Hematopoietic multipotent progenitor cell treated with erythropoietin and hydrocortisone succinate and interleukin-3 and kit ligand, for 15 days (in vitro differentiated cells): ENCODE measurements around the gene BPIFB1.

Source experiments
- DNase-seq: peaks from one replicate; pipeline ENCODE4 v3.0.0-alpha.2; 2015; ENCODE audit warnings: low spot score

The BPIFB1 gene

DNA sequence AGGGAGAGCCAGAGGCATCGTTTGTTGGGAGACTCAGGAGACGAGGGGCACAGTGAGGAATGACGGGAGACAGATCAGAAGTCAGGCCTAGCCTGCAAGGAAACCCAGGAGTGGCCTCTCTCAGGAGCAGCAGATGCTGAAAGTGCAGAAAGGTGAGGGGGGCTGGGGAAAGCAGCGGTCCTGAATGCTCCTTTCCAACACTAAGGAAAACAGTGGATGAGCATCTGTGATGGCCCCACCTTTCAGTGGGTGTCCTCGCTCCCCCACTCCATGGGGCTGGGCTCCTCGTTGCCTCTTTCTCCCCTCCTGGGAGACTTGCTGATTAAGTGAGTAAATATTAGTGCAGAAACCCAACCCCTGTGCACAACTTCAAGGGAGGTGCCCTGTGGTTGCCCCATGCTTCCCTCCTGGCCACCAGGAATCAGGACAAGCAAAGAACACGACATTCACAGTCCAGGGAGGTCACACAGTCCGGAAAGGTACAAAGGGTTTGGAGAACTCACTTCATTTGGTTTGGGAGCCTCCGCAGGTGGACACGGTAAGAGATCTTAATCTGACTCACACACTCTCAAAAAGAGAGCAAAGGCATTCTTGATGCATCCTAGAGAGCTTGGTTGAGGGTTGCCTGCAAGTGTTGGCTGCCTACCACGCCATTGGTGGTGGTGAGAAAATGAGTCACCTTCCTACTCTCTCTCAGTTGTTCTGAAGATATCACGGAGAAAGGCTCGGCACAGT lies 9.7 kb upstream of the BPIFB1 start:
- DNase-seq = no peak

DNA sequence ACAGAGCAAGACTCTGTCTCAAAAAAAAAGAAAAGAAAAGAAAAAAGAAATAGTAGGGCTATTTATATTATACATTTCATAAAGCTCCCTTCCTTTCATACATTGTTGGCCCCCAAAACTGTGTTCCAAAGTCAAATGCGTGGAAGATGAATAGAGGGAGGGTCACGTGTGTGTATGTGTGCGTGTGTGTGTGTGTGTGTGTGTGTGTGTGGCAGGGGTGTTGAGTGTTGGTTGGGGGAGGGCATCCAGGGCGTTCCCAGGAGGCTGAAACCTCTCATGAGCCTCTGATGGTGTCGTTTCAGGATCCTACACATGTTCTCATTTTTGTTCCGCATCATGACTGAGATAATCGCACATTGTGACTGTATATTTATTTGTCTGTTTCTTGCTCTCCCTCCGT lies 7.8 kb upstream of the BPIFB1 start:
- DNase-seq = no peak

DNA sequence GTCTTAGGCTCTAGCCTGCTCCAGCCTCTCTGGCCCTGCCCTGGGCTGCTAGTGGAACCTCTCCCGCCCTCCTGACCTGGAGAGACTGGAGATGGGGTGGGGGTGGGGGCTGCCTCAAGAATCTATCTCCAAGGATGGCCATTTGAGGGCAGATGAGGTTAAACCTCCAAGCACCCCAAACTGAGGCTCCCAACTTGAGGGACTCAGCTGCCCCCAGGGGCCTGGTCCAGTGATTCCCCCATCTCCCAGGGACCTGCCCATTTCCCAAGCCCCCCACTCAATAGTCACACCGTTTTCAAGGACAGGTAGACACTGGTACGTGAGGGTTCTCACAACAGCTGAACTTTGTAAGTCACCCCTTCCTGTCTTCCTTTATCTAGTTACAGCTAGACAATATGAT lies 7.1 kb upstream of the BPIFB1 start:
- no peak for DNase-seq

DNA sequence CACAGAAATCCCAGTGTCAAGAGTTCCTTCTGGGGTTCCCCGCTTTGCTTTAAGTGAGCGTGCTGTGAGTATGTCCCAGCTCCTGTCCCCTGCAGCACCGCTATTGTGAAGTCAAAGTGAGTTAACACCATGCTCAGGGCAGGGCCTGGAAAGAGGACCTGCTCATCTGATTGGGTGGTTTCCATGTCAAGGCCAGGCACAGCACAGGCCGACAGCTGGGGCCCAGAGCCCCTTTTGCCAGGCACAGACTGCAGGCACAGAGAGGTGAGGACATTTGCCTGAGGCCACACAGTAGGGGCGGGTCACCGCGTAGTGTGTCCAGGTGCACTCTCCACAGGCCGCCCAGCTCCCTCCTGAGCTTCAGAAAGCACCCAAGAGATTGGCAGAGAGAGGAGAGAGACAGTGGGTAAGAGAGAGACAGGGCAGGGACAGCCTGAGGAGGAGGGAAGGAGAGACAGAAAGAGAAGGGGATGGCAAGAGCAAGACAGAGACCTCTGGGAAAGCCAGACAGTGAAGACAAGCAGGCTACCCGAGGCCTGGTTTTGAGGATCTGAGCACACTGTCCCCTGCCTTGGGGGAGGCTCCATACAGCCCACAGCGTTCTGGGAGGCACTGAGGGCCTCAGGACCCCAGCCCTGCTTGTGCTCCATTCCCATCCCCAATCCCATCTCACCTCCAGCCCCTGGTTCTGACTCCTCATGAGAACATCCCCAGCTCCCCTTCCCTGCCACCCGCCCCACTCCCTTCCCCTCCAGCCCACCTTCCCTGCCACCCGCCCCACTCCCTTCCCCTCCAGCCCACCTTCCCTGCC lies 6.5 kb upstream of the BPIFB1 start:
- no peak for DNase-seq

DNA sequence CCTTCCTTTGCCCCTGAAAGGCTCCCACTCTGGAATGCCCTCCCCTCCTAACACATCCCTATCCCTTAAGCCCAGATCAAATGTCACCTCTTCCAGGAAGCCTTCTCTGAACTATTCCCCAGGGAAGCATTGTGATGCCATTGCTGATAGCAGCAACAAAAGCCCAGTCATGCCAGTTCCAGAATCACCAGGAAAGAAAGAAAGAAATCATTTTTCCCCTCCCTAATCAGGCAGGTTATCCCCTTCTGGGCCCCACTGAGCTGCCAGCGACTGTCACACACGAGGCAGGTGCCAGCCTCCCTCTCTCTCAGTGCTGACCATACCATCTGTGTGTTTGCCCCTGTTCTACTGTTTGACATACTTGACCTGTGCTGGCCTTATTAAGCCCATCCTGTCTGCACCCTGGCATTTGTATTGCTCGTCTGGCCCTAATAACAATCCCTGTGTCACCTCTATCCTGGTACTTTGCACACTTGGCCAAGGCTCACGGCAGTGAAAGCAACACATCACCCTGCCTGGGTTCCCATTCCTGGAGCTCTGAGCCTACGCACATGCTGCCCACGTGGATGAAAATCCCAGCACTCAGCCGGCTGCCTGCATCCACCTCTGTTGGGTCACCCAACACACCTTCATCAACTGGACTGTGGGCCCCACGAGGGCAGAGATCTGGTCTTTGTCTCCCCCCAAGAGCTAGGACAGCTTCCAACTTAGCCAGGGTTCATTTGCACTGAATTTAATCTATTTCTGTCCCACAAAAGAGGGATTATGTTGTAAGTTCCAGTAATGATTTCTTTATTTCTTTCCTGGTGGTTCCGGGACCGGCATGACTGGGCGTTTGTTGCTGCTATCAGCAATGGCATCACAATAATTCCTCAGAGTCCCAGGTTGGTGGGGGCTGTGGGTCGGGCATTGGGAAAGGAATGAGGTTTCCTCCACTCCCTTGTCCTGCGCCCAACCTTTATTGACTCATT lies 5.3 kb upstream of the BPIFB1 start:
- DNase-seq = no peak

DNA sequence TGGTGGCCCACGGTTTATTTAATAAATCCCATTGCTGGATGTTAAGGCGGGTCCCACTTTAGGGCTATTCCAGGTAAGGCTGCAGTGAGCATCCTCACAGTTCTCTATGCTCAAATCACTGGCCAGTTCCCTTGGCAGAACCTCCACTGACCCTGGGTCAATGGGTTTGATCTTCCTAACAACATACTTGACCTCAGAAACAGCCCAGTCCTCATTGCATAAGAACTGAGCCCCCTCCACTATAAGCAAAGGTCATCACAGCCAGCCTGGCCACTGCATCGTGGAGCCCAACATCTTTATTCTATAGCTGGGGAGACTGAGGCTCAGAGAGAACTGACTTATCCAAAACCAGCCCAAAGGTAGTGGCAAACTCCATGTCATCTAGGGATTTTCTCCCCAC lies 4.3 kb upstream of the BPIFB1 start:
- no peak for DNase-seq

DNA sequence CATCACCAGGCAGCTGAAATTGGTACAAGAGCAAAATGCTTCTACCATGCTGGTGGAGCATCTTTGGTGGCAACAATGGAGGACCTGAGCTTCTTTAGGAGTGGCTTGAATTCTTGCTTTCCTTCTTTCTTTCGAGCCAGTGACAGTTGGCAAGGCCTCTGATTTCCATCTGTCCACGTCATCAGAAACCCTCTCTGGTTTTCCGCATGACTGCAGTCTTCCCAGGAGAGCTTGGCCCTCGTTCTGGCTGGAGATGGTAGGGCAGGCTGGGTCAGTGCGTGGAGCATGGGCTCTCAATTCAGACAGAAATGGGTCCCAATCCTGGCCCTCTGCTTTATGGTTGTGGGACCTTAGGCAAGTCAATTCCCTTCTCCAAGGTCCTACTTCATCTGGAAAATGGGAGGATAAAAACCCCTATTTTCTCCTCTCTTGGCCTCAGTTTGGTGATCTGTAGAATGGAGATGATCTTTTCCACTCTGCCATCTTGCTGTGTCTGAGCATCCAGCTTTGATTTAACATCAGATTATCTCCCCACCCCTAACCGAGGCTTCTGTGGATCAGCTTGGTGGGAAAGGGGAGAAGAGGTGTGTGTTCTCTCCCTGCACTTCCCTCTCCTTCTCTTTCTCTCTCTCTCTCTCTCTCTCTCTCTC lies 3.6 kb upstream of the BPIFB1 start:
- no peak for DNase-seq

DNA sequence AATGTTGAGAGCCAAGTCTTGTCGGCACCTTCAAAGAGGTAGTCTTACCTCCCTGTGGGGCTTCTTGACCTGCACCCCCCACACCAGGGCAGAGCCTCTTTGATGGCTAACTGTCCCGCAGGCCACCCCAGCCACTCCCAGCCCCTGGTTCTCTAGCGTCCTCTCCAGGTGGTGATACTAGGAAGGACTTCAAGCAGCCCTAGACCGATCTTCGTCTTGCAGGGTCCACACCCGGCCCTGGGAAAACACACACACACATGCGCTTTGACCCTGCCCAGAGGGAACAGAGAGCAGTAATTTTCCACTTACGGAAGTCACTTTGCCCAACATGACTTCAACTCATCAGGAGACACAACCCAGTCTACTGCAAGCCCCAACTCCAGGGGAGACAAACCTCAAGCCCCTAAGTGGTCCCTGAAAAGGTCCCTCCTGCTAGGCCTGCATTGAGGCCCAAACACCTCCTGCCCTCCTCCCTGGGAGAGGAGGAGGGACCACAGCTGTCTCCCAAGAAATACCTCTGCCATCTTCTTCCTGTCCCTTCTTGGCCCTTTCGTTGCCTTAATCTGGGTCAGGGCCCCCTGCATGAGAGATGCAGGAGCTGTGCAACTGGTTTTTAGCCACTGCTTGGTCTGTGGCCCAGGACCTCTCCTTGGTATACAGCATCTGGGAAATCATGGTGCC lies 2.9 kb upstream of the BPIFB1 start:
- DNase-seq = no peak

DNA sequence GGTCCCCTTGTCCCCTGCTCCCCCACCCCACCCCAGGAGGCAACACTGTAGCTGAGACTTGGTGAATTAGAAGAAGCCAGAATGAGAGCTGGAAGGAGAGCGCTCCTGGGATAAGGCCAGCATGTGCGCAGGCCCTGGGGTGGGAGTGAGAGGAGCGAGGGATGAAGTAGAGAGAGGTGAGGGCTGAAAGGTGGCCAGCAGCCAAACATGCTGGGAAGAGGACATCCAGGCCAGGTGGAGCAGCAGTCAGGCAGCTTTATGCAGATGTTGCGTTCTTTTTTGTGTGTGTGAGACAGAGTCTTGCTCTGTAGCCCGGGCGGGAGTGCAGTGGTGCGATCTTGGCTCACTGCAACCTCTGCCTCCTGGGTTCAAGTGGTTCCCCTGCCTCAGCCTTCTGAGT lies 2.2 kb upstream of the BPIFB1 start:
- DNase-seq = no peak

DNA sequence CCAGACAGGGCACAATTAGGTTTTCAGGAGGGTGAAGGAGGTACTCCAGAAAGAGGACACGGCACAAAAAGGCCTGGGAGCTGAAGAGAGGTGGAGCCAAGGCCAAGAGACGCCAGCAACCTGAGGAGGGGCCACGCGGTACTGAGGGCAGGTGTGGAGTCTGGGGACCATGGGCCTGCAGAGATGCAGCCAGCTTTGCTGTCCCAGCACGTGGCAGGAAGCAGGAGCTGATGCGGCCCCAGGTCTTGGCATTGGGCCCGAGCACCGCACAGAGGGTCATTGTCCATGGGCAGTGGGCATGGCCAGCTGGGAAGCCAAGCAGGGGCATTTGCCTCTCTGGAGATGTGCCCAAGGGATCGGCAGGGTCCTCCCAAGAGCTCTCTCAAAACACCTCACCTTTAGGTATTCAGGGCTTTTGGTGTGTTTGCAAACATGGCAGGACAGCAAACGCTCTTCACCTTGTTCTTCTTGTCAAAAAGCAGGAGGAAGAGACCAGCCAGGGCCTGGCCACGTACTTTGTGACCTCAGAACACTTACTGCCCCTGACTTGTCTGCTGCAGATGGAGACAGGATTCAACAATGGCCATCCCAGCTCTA lies 1.4 kb upstream of the BPIFB1 start:
- DNase-seq = no peak

DNA sequence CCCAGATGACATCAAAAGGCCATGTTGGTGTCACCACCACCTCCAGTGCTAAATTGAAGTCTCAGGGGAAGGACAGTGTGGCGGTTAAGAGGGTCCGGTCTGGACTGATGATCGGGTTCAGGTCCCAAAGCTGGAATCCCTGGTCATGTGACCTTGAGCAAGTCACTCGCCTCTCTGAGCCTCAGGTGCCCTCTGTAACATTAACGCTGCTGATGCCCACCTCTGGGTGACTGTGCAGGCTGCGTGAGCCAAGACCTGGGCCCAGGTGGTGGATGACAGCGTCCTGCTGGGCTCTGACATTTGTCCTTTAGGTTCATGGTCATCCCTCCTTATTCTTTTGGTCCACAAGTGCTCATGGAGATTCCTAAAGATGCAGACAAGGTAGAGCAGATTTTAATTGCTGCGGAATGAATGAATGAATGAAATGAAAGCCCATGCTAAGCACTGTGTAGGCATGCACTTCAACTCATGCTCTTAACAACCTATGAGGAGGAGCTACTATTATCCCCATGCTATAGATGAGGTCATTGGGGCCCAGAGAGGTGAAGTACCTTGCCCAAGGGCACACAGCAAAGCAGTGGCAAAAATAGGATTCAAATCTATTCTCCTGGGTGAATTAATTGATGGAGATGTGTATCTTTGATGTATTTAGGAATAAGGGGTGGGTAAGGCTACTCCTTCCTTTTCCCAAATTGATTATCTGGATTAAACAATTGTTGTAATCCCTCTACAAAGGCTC lies 649 bp upstream of the BPIFB1 start:
- no peak for DNase-seq

DNA sequence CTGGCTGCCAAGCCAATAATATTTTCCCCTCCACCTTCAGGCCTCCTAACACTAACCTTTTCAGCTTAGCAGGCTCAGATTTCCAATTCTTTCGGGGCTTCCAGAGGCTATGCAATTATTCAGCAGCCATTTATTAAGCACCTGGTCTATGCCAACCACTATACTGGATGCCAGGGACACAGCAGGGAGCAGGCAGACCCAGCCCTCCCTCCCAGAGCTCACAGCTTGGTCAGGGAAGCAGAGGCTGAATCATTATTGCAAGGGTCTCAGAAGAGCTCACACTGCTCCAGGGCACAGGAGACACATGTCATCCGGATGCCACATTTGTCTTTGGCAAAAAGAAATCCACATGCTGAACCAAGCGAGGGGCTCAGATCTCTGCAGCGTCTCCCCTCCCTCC lies 1.3 kb downstream of the BPIFB1 start:
- DNase-seq = no peak

DNA sequence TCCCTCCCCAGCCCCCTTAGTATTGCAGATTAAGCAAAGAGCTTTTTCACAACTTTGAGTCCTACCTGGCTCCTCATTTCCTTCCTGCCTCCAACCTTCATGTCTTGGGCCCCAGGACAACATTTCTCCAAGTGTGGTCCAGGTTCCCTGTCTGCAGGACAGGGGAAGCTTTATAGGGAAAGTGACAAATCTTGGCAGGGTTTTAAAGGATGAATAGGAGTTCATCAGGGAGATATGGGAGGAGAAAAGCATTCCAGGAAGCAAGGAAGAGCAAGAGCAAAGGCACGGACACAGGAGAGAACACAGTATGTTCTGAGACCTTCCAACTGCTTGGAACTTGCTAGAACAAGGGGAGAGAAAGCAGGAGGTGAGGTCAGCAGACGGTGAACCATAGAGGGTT lies 1.9 kb downstream of the BPIFB1 start:
- no peak for DNase-seq

DNA sequence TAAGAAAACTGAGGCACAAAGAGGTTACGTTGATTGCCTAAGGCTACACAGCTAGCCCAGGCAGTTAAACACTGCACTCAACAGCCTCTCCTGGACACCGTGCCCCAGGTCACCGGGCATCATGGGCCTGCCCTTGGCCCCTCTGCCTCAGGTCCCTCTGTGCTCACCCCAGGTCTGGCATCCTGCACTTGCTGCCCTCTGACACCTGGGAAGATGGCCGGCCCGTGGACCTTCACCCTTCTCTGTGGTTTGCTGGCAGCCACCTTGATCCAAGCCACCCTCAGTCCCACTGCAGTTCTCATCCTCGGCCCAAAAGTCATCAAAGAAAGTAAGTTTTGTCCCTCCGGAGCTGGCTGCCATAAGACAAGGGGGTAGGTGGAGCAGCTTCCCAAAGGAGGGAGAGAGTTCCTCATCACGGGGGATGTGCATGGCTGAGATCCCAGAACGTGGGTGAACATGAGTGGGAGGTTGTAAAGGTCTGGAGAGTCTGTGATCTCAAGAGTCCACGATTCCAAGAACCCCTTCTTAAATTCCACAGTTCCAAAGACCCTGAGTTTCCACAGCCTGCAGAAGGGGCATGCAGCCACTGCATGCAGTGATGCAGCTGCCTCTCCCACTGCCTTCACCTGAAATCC lies 3.0 kb downstream of the BPIFB1 start:
- no peak for DNase-seq

DNA sequence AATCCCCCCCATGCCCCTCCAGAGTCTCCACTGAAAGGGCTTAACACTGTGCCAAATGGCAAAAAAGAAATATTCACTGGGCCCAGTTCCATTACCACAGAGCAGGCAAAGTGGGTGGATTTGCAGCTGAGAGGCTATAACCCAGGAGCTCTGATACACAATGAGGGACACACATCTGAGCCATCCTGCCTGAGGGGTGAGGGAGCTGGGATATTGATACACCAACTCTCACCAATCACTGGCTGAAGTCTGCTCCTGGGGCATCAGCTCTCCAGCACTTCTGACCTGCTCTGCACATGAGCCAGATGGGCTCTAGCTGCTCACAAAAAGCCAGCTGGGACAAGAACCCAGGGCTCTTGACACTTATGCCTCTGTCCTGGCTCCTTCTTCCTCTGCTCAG lies 4.9 kb downstream of the BPIFB1 start:
- DNase-seq = no peak

DNA sequence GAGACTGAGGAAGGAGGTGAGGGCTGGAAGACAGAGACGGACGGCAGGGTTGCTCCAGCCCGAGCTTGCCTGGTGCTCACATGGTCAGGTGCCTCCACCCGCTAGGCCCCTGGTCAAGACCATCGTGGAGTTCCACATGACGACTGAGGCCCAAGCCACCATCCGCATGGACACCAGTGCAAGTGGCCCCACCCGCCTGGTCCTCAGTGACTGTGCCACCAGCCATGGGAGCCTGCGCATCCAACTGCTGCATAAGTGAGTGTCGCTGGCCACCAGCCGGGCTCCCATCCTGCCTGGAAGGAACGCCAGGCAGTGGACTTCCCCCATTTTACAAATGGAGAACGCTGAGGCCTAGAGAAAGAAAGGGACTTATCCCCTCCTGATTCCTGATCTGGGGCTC lies 7.8 kb downstream of the BPIFB1 start:
- no peak for DNase-seq

DNA sequence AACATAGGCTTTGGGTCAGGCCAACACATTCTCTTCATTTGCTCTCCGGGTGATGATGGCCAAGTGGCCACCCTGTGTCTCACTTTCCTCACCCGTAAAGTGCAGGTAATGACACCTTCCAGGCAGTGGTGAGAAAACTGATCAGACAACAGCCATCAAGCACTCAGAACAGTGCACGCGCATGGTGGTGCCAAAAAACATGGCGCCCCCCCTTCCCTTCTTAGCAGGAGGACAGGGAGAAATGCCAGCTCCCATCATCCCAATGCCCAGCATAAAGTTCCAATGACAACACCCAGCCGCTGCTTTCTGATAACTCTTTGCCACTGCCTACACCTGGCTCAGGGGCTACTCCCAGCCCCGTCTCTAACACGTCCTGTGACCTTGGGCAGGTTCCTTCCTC lies 8.4 kb downstream of the BPIFB1 start:
- no peak for DNase-seq

DNA sequence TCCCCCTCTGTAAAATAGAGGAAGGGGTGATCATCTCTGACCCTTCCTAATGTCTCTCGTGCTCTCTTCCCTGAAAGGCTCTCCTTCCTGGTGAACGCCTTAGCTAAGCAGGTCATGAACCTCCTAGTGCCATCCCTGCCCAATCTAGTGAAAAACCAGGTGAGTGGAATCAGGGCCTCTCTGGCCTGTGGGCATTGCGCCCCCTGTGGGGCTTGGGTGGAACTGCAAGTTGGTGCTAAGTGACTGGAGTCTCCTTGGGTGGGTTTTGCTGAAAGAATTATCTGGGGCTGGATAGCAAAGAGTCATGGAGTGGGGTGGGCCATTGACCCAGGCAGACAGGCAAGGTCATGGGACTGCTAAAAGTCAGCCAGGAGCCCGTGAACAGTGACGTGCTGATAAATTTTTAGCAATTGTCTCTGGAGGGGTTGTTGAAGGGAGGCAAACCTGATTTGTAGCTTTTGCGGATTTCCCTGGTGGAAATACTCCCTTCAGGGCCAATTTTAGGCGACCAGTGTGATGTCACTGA lies 8.9 kb downstream of the BPIFB1 start:
- peak; percentile 62 for DNase-seq

DNA sequence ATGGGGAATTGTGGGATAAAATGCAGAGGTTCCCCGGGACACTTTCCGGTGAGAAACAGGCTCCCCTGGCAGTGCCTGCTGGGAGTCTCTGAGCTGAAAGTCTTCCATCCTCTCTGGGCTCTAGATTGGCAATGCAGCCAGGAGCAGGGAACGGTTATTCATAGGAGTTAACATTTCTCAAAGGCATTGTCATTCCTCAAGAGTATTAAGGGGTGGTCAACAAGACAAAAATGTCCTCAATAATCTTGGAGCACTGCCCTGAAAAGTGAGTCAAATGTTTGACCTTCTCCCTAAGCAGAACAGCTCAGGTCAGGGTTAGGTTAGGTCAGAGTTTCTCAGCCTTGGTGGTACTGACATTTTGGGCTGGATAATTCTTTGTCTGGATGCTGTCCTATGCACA lies 13.2 kb downstream of the BPIFB1 start:
- DNase-seq = no peak

DNA sequence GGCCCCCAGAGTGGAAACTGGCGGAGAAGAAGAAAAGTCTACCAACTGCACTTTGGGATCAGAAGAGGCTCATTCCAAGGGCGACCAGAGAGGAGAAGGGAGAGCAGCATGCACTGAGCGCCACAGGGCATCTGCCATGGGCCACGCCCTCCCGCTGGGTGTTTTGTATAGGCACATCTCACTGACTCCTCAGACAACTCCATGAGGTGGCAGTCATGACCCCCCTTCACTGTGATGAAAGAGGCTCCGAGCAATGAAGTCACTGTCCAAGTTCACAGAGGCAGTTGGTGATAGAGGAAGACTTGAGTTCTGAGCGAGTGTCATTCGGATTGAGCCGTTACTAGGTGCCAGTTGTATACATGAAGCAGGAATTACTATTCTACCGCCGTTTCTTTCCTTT lies 15.4 kb downstream of the BPIFB1 start:
- no peak for DNase-seq
